Karpas-422 (cell line): Measurements from ENCODE around the gene CIAO2B. TPM values are rescaled to one million over a fixed set of nuclear protein-coding genes. Genes with fewer than 3 reads are reported as not detected.
"Not testable (repeated sequence)": the region's sequence is repeated elsewhere in the genome, so short reads cannot be mapped to it uniquely, and the experiment has no call there.

Source experiments
- DNase-seq: peaks from one replicate; pipeline ENCODE4 v3.0.0-alpha.2; 2015
- H2AFZ ChIP-seq: fragments of 200-600 bp; sonication (generic); 2 replicates; pipeline ENCODE4 v1.6.1; 2014; ENCODE audit warnings: antibody characterized with exemption, low read length, mixed read lengths
- H3K27ac ChIP-seq: fragments of 200-600 bp; sonication (generic); 2 replicates; pipeline ENCODE4 v1.5.1; 2014; ENCODE audit warnings: mild to moderate bottlenecking, low read length, moderate library complexity
- H3K27me3 ChIP-seq: fragments of 200-600 bp; sonication (generic); 2 replicates; pipeline ENCODE4 v1.6.1; 2014; ENCODE audit warnings: low read length, mixed read lengths
- H3K36me3 ChIP-seq: fragments of 200-600 bp; sonication (generic); 2 replicates; pipeline ENCODE4 v1.6.1; 2014; ENCODE audit warnings: low read length, mixed read lengths; ENCODE audit not compliant: insufficient read depth
- H3K4me1 ChIP-seq: fragments of 200-600 bp; sonication (generic); 2 replicates; pipeline ENCODE4 v1.6.1; 2014; ENCODE audit warnings: mild to moderate bottlenecking, low read length, mixed read lengths
- H3K4me2 ChIP-seq: fragments of 200-600 bp; sonication (generic); 2 replicates; pipeline ENCODE4 v1.6.1; 2014; ENCODE audit warnings: low read length, low read depth, mild to moderate bottlenecking; ENCODE audit not compliant: poor library complexity, severe bottlenecking
- H3K4me3 ChIP-seq: fragments of 200-600 bp; sonication (generic); 2 replicates; pipeline ENCODE4 v1.5.1; 2014; ENCODE audit warnings: mild to moderate bottlenecking, antibody characterized with exemption, low read length, mixed read lengths
- H3K79me2 ChIP-seq: fragments of 200-600 bp; sonication (generic); 2 replicates; pipeline ENCODE4 v1.6.1; 2014; ENCODE audit warnings: mild to moderate bottlenecking, low read length, mixed read lengths
- H3K9ac ChIP-seq: fragments of 200-600 bp; sonication (generic); 2 replicates; pipeline ENCODE4 v1.6.0; 2014; ENCODE audit warnings: low read length
- H3K9me2 ChIP-seq: fragments of 200-600 bp; sonication (generic), shearing (Covaris generic); replicated peaks from 2 replicates; pipeline ENCODE4 v1.6.0; 2014; ENCODE audit warnings: mild to moderate bottlenecking, low read length, moderate library complexity; ENCODE audit not compliant: insufficient read depth
- H3K9me3 ChIP-seq: fragments of 300-700, 200-600 bp; sonication (generic); 2 replicates; pipeline ENCODE4 v1.6.1; 2014; ENCODE audit warnings: low read length, mixed read lengths
- H4K20me1 ChIP-seq: fragments of 200-600 bp; sonication (generic); 2 replicates; pipeline ENCODE4 v1.6.1; 2014; ENCODE audit warnings: mild to moderate bottlenecking, antibody characterized with exemption, low read length, low read depth; ENCODE audit not compliant: insufficient read depth
- total RNA-seq: library from RNA; depleted of rRNA; stranded (reverse); fragments of >200 nt; shearing (Covaris generic); gene quantifications from 2 replicates; pipeline ENCODE4 v1.2.3, GENCODE V29; 2014; ENCODE audit warnings: low replicate concordance

CIAO2B gene
- total RNA-seq, 1 experiment from 2014 or later = 121 TPM

GRCh38 chr16:66899945-66900710 lies 34.1 kb downstream of the CIAO2B start:
- Histone ChIP-seq H3K4me3 (no peak overlapping the region), H3K27ac (no peak overlapping the region), H3K79me2 (no peaks in the 10 kb centered on the region), H3K9me2 (no peaks in the 10 kb centered on the region), H3K36me3 (no peaks in the 10 kb centered on the region), H4K20me1 (peaks cover 7% of the 10 kb centered on the region; the same call in 1 of the 2 replicates), H3K9me3 (no peaks in the 10 kb centered on the region), H3K4me2 (no peak overlapping the region), H3K9ac (no peak overlapping the region), H3K27me3 (no peaks in the 10 kb centered on the region), H3K4me1 (peaks cover 6% of the 10 kb centered on the region), H2AFZ (no peak overlapping the region)
- DNase-seq = no peak

- Histone ChIP-seq H2AFZ (no peak overlapping the region), H3K4me1 (peaks cover 6% of the 10 kb centered on the region)
These were observed 34.8 kb downstream of the CIAO2B start for GRCh38 chr16:66899310-66899944.

GRCh38 chr16:66898933-66899309 lies 35.3 kb downstream of the CIAO2B start:
- no peaks in the 10 kb centered on the region for H3K36me3 ChIP-seq
- no peaks in the 10 kb centered on the region for H3K9me3 ChIP-seq
- H3K27ac ChIP-seq = no peak overlapping the region
- no peaks in the 10 kb centered on the region for H3K79me2 ChIP-seq
- no peak overlapping the region for H3K4me3 ChIP-seq
- no peak for DNase-seq
- H3K9ac ChIP-seq = no peak overlapping the region
- H3K27me3 ChIP-seq = no peaks in the 10 kb centered on the region
- no peak overlapping the region for H3K4me2 ChIP-seq
- no peak overlapping the region for H2AFZ ChIP-seq
- peaks cover 7% of the 10 kb centered on the region; the same call in 1 of the 2 replicates for H4K20me1 ChIP-seq
- peaks cover 6% of the 10 kb centered on the region for H3K4me1 ChIP-seq
- no peaks in the 10 kb centered on the region for H3K9me2 ChIP-seq

More at GRCh38 chr16:66899310-66899944, 34.8 kb downstream of the CIAO2B start:
- H3K9me3 ChIP-seq = no peaks in the 10 kb centered on the region
- no peak overlapping the region for H3K4me3 ChIP-seq
- no peaks in the 10 kb centered on the region for H3K79me2 ChIP-seq
- DNase-seq = no peak
- no peak overlapping the region for H3K27ac ChIP-seq
- no peak overlapping the region for H3K4me2 ChIP-seq
- no peak overlapping the region for H3K9ac ChIP-seq
- H4K20me1 ChIP-seq = peaks cover 7% of the 10 kb centered on the region; the same call in 1 of the 2 replicates
- no peaks in the 10 kb centered on the region for H3K27me3 ChIP-seq
- no peaks in the 10 kb centered on the region for H3K9me2 ChIP-seq
- no peaks in the 10 kb centered on the region for H3K36me3 ChIP-seq

GRCh38 chr16:66898207-66898606 lies 36.0 kb downstream of the CIAO2B start:
- no peak overlapping the region for H2AFZ ChIP-seq
- no peaks in the 10 kb centered on the region for H3K27me3 ChIP-seq
- no peak overlapping the region for H3K27ac ChIP-seq
- no peak overlapping the region for H3K9ac ChIP-seq
- no peak overlapping the region for H3K4me2 ChIP-seq
- H4K20me1 ChIP-seq = peaks cover 7% of the 10 kb centered on the region; the same call in 1 of the 2 replicates
- H3K9me2 ChIP-seq = no peaks in the 10 kb centered on the region
- H3K4me3 ChIP-seq = no peak overlapping the region
- peaks cover 5% of the 10 kb centered on the region for H3K4me1 ChIP-seq
- DNase-seq = no peak
- H3K79me2 ChIP-seq = no peaks in the 10 kb centered on the region
- no peaks in the 10 kb centered on the region for H3K9me3 ChIP-seq
- no peaks in the 10 kb centered on the region for H3K36me3 ChIP-seq

GRCh38 chr16:66896682-66897081 lies 37.5 kb downstream of the CIAO2B start:
- H4K20me1 ChIP-seq, H3K4me3 ChIP-seq, H3K27ac ChIP-seq, H3K4me1 ChIP-seq, DNase-seq, H3K9me3 ChIP-seq, H3K9me2 ChIP-seq, H2AFZ ChIP-seq, H3K9ac ChIP-seq, H3K4me2 ChIP-seq, H3K36me3 ChIP-seq, H3K79me2 ChIP-seq, H3K27me3 ChIP-seq: not testable (repeated sequence)

- no peak for DNase-seq
These were observed 38.2 kb downstream of the CIAO2B start for GRCh38 chr16:66895999-66896398.

GRCh38 chr16:66895689-66895979 lies 38.6 kb downstream of the CIAO2B start:
- no peak overlapping the region for H2AFZ ChIP-seq
- H3K4me1 ChIP-seq = no peaks in the 10 kb centered on the region
- H3K27me3 ChIP-seq = no peaks in the 10 kb centered on the region
- H3K9me2 ChIP-seq = no peaks in the 10 kb centered on the region
- no peak overlapping the region for H3K4me2 ChIP-seq
- H4K20me1 ChIP-seq = peaks cover 7% of the 10 kb centered on the region; the same call in 1 of the 2 replicates
- no peaks in the 10 kb centered on the region for H3K36me3 ChIP-seq
- H3K79me2 ChIP-seq = no peaks in the 10 kb centered on the region
- H3K27ac ChIP-seq = no peak overlapping the region
- H3K4me3 ChIP-seq = no peak overlapping the region
- H3K9ac ChIP-seq = no peak overlapping the region
- no peaks in the 10 kb centered on the region for H3K9me3 ChIP-seq
- DNase-seq = no peak

More at GRCh38 chr16:66895999-66896398, 38.2 kb downstream of the CIAO2B start:
- Histone ChIP-seq H3K27ac (no peak overlapping the region), H3K9me3 (no peaks in the 10 kb centered on the region), H3K79me2 (no peaks in the 10 kb centered on the region), H2AFZ (no peak overlapping the region), H3K4me3 (no peak overlapping the region), H3K36me3 (no peaks in the 10 kb centered on the region), H3K4me1 (no peaks in the 10 kb centered on the region), H3K9ac (no peak overlapping the region), H3K27me3 (no peaks in the 10 kb centered on the region), H4K20me1 (peaks cover 7% of the 10 kb centered on the region; the same call in 1 of the 2 replicates), H3K4me2 (no peak overlapping the region), H3K9me2 (no peaks in the 10 kb centered on the region)

- Histone ChIP-seq H3K79me2 (no peaks in the 10 kb centered on the region), H3K36me3 (no peaks in the 10 kb centered on the region), H4K20me1 (peaks cover 7% of the 10 kb centered on the region; the same call in 1 of the 2 replicates), H3K27me3 (no peaks in the 10 kb centered on the region), H3K4me3 (no peak overlapping the region), H3K9ac (no peak overlapping the region), H3K27ac (no peak overlapping the region), H3K4me2 (no peak overlapping the region), H3K4me1 (no peaks in the 10 kb centered on the region), H3K9me2 (no peaks in the 10 kb centered on the region), H2AFZ (no peak overlapping the region), H3K9me3 (no peaks in the 10 kb centered on the region)
- DNase-seq = peak; percentile 86
These were observed 39.1 kb downstream of the CIAO2B start for GRCh38 chr16:66894948-66895688.
